H9 (cell line): ENCODE measurements around the gene HKDC1. TPM values are rescaled to one million over a fixed set of nuclear protein-coding genes. Genes with fewer than 3 reads are reported as not detected.

Source experiments
- DNase-seq: peaks from one replicate; pipeline ENCODE4 v3.0.0-alpha.2; 2017
- H2AFZ ChIP-seq: one replicate; pipeline ENCODE4 v1.6.1; 2013; ENCODE audit warnings: mild to moderate bottlenecking, low read length, control low read depth, moderate library complexity
- H2AK5ac ChIP-seq: 2 replicates; pipeline ENCODE4 v1.6.1; 2013; ENCODE audit warnings: low read length, control low read depth, mixed read lengths; ENCODE audit not compliant: insufficient read length
- H2BK120ac ChIP-seq: one replicate; pipeline ENCODE4 v1.6.1; 2013; ENCODE audit warnings: low read depth, mild to moderate bottlenecking, low read length, control low read depth, inconsistent platforms; ENCODE audit not compliant: poor library complexity, severe bottlenecking
- H2BK12ac ChIP-seq: 2 replicates; pipeline ENCODE4 v1.6.1; 2013; ENCODE audit warnings: low read length, control low read depth, mixed read lengths, low read depth; ENCODE audit not compliant: insufficient read length
- H2BK15ac ChIP-seq: 2 replicates; pipeline ENCODE4 v1.6.1; 2013; ENCODE audit warnings: low read depth, low read length, control low read depth
- H2BK20ac ChIP-seq: one replicate; pipeline ENCODE4 v1.6.1; 2013; ENCODE audit warnings: low read depth, mild to moderate bottlenecking, low read length, control low read depth, inconsistent platforms; ENCODE audit not compliant: poor library complexity, severe bottlenecking
- H2BK5ac ChIP-seq: 2 replicates; pipeline ENCODE4 v1.6.1; 2013; ENCODE audit warnings: low read length, control low read depth, mixed read lengths; ENCODE audit not compliant: insufficient read length
- H3K14ac ChIP-seq: 2 replicates; pipeline ENCODE4 v1.6.1; 2013; ENCODE audit warnings: low read length, control low read depth; ENCODE audit not compliant: insufficient read depth
- H3K18ac ChIP-seq: 2 replicates; pipeline ENCODE4 v1.6.1; 2013; ENCODE audit warnings: low read depth, mild to moderate bottlenecking, mixed read lengths, low read length, control low read depth; ENCODE audit not compliant: insufficient read length
- H3K23ac ChIP-seq: 2 replicates; pipeline ENCODE4 v1.6.1; 2013; ENCODE audit warnings: low read length, control low read depth, mixed read lengths, low read depth; ENCODE audit not compliant: insufficient read length
- H3K23me2 ChIP-seq: 2 replicates; pipeline ENCODE4 v1.6.1; 2013; ENCODE audit warnings: low read depth, mild to moderate bottlenecking, mixed read lengths, low read length, control low read depth; ENCODE audit not compliant: insufficient read length, poor library complexity, severe bottlenecking
- H3K27ac ChIP-seq: 2 replicates; pipeline ENCODE4 v1.5.1; 2013; ENCODE audit warnings: low read length, control low read depth, mixed read lengths, low read depth; ENCODE audit not compliant: insufficient read length
- H3K27me3 ChIP-seq: 2 replicates; pipeline ENCODE4 v1.6.1; 2013; ENCODE audit warnings: low read length, control low read depth, inconsistent platforms; ENCODE audit not compliant: insufficient read depth
- H3K4ac ChIP-seq: 2 replicates; pipeline ENCODE4 v1.6.1; 2013; ENCODE audit warnings: low read depth, mild to moderate bottlenecking, control low read depth, inconsistent platforms, low read length, moderate library complexity
- H3K4me1 ChIP-seq: 2 replicates; pipeline ENCODE4 v1.6.1; 2013; ENCODE audit warnings: low read length, control low read depth, inconsistent platforms; ENCODE audit not compliant: insufficient read depth
- H3K4me2 ChIP-seq: 2 replicates; pipeline ENCODE4 v1.6.1; 2013; ENCODE audit warnings: low read length, control low read depth, mixed read lengths; ENCODE audit not compliant: insufficient read length, insufficient read depth
- H3K56ac ChIP-seq: 2 replicates; pipeline ENCODE4 v1.6.1; 2013; ENCODE audit warnings: low read depth, mild to moderate bottlenecking, mixed read lengths, low read length, control low read depth; ENCODE audit not compliant: insufficient read length
- H3K79me1 ChIP-seq: 2 replicates; pipeline ENCODE4 v1.6.1; 2013; ENCODE audit warnings: low read depth, mild to moderate bottlenecking, moderate library complexity, low read length, control low read depth, inconsistent platforms; ENCODE audit not compliant: insufficient read depth, poor library complexity, severe bottlenecking
- H3K79me2 ChIP-seq: 2 replicates; pipeline ENCODE4 v1.6.1; 2013; ENCODE audit warnings: low read length, control low read depth, inconsistent platforms; ENCODE audit not compliant: insufficient read depth
- H3K9ac ChIP-seq: 2 replicates; pipeline ENCODE4 v1.6.1; 2013; ENCODE audit warnings: low read length, control low read depth, mixed read lengths; ENCODE audit not compliant: insufficient read length; ENCODE audit errors: extremely low read depth
- H3K9me3 ChIP-seq: one replicate; pipeline ENCODE4 v1.6.1; 2013; ENCODE audit warnings: low read depth, low read length, inconsistent platforms; ENCODE audit not compliant: control insufficient read depth
- H3T11ph ChIP-seq: one replicate; pipeline ENCODE4 v1.6.1; 2013; ENCODE audit warnings: mild to moderate bottlenecking, low read length, control low read depth, inconsistent platforms
- H4K20me1 ChIP-seq: one replicate; pipeline ENCODE4 v1.6.1; 2013; ENCODE audit not compliant: control insufficient read depth, insufficient read length, insufficient read depth
- H4K5ac ChIP-seq: 2 replicates; pipeline ENCODE4 v1.6.1; 2013; ENCODE audit warnings: low read depth, mild to moderate bottlenecking, mixed read lengths, low read length, control low read depth; ENCODE audit not compliant: insufficient read length
- H4K8ac ChIP-seq: replicated peaks from 2 replicates; pipeline ENCODE4 v1.6.1; 2013; ENCODE audit warnings: low read length, control low read depth, mixed read lengths, low read depth; ENCODE audit not compliant: insufficient read length
- H4K91ac ChIP-seq: 2 replicates; pipeline ENCODE4 v1.6.1; 2013; ENCODE audit warnings: low read depth, mild to moderate bottlenecking, moderate library complexity, mixed read lengths, low read length, control low read depth; ENCODE audit not compliant: insufficient read length
- H3K27ac Mint-ChIP-seq, 3 experiments: 2 replicates in 2 of 3; 3 replicates in 1 of 3; pipeline ENCODE4 v1.8.0; 2020 to 2021; ENCODE audit warnings: mixed read lengths in 3 of 3, mild to moderate bottlenecking in 1 of 3, moderate library complexity in 1 of 3
- H3K27me3 Mint-ChIP-seq: 2 replicates; pipeline ENCODE4 v1.8.0; 2021; ENCODE audit warnings: low read depth, mild to moderate bottlenecking, moderate library complexity, mixed read lengths
- H3K36me3 Mint-ChIP-seq, 3 experiments: 2 replicates in 2 of 3; 3 replicates in 1 of 3; pipeline ENCODE4 v1.8.0; 2020 to 2021; ENCODE audit warnings: low read depth in 3 of 3, mixed read lengths in 3 of 3; ENCODE audit not compliant: insufficient read depth in 1 of 3
- H3K4me1 Mint-ChIP-seq, 2 experiments: 2 replicates each; pipeline ENCODE4 v1.8.0; 2020; ENCODE audit warnings: mixed read lengths in 2 of 2
- H3K4me3 Mint-ChIP-seq, 2 experiments: 2 replicates in 1 of 2; 3 replicates in 1 of 2; pipeline ENCODE4 v1.8.0; 2020 to 2021; ENCODE audit warnings: mild to moderate bottlenecking in 2 of 2, mixed read lengths in 2 of 2, moderate library complexity in 1 of 2
- H3K9me3 Mint-ChIP-seq, 2 experiments: 2 replicates in 1 of 2; 3 replicates in 1 of 2; pipeline ENCODE4 v1.8.0; 2020; ENCODE audit warnings: mild to moderate bottlenecking in 2 of 2, mixed read lengths in 2 of 2, moderate library complexity in 1 of 2
- WGBS: extraction: QIAGEN DNeasy Blood & Tissue Kit; methylation state at CpG from one replicate; pipeline ENCODE4 v1.1.7; 2013; ENCODE audit warnings: missing lambda C conversion rate, low lambda C conversion rate, mixed read lengths; ENCODE audit not compliant: insufficient read length; ENCODE audit errors: extremely low coverage; 5-methylcytosine and 5-hydroxymethylcytosine counted together
- total RNA-seq: library from RNA; stranded (reverse); gene quantifications from 2 replicates; pipeline ENCODE4 v1.2.1, GENCODE V29; 2021
- TF ChIP-seq, protein P1 (sequence below): fragments of 200-600 bp; sonication (generic); conservative IDR thresholded peaks from 3 replicates; pipeline ENCODE4 v1.8.0; 2021; ENCODE audit warnings: antibody characterized with exemption, mild to moderate bottlenecking

Gene HKDC1
- total RNA-seq, 1 experiment from 2014 or later, result not detected

DNA sequence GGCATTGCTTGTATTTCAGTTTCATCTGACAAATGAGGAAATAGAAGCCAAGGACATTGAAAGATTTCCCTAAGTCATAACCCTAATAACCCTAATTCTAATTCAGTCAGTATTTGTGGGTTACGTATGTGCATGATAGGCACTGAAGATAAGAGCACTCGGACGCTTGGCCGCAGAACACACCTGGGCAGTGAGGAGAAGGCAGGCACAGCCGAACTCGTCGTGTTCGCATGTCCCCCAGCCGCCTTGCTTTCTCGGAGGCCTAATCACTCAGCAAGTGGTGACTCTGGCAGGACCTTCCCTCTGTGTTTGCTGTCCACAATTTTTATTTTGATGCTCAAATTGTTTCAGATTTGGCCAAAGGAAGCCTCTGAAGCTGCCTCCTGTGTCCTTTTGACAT, 23.7 kb downstream of the HKDC1 start:
- Histone ChIP-seq H2BK12ac (no peak overlapping the region), H3K79me2 (no peaks in the 10 kb centered on the region), H3T11ph (no peak overlapping the region), H4K20me1 (no peaks in the 10 kb centered on the region), H3K4me2 (no peak overlapping the region), H3K23ac (no peak overlapping the region), H3K14ac (no peak overlapping the region), H3K9ac (no peak overlapping the region), H2BK5ac (no peak overlapping the region), H3K79me1 (no peaks in the 10 kb centered on the region), H2BK120ac (no peak overlapping the region), H4K8ac (no peak overlapping the region), H3K4ac (no peak overlapping the region), H2BK15ac (no peak overlapping the region), H4K91ac (no peak overlapping the region), H3K23me2 (no peaks in the 10 kb centered on the region), H3K27ac (no peak overlapping the region), H3K9me3 (no peaks in the 10 kb centered on the region), H3K4me1 (no peaks in the 10 kb centered on the region), H3K18ac (no peak overlapping the region), H3K56ac (no peak overlapping the region), H4K5ac (no peak overlapping the region), H2AK5ac (no peak overlapping the region), H2BK20ac (no peak overlapping the region), H2AFZ (no peak overlapping the region), H3K27me3 (no peaks in the 10 kb centered on the region)
- Mint-ChIP-seq H3K9me3 (no peaks in the 10 kb centered on the region), H3K27me3 (peaks cover 3% of the 10 kb centered on the region), H3K27ac (no peak overlapping the region), H3K4me1 (peaks cover 14% of the 10 kb centered on the region in 2 experiments), H3K36me3 (no peaks in the 10 kb centered on the region), H3K4me3 (no peak overlapping the region)
- DNase-seq, result no peak
- TF ChIP-seq, protein P1, sequence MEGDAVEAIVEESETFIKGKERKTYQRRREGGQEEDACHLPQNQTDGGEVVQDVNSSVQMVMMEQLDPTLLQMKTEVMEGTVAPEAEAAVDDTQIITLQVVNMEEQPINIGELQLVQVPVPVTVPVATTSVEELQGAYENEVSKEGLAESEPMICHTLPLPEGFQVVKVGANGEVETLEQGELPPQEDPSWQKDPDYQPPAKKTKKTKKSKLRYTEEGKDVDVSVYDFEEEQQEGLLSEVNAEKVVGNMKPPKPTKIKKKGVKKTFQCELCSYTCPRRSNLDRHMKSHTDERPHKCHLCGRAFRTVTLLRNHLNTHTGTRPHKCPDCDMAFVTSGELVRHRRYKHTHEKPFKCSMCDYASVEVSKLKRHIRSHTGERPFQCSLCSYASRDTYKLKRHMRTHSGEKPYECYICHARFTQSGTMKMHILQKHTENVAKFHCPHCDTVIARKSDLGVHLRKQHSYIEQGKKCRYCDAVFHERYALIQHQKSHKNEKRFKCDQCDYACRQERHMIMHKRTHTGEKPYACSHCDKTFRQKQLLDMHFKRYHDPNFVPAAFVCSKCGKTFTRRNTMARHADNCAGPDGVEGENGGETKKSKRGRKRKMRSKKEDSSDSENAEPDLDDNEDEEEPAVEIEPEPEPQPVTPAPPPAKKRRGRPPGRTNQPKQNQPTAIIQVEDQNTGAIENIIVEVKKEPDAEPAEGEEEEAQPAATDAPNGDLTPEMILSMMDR, result no peak
- WGBS, result no CpG with 5 or more reads among the region's 10 CpGs
